Breast epithelium (tissue), 4 donors: Measurements from ENCODE around the gene DAB2IP. TPM values are rescaled to one million over a fixed set of nuclear protein-coding genes. Genes with fewer than 3 reads are reported as not detected.

Source experiments
- DNase-seq, 2 donors: peaks; one replicate each; pipeline ENCODE4 v3.0.0-alpha.2; 2019; ENCODE audit warnings: low spot score in 2 of 2
- H3K27ac ChIP-seq, 2 donors: fragments of 200-600 bp; sonication (generic) in 1 of 2; one replicate each; pipeline ENCODE4 v1.5.1; 2016 to 2019; ENCODE audit warnings: mild to moderate bottlenecking in 1 of 2
- H3K27me3 ChIP-seq, 2 donors: fragments of 200-600 bp; sonication (generic) in 1 of 2; one replicate each; pipeline versions ENCODE4 v1.5.1 to v1.6.0; 2017 to 2019; ENCODE audit warnings: control low read depth in 1 of 2, mild to moderate bottlenecking in 1 of 2
- H3K36me3 ChIP-seq: fragments of 200-600 bp; one replicate; pipeline ENCODE4 v1.5.1; 2019
- H3K4me1 ChIP-seq, 2 donors: fragments of 200-600 bp; sonication (generic); one replicate each; pipeline ENCODE4 v1.5.1; 2016 to 2019; ENCODE audit warnings: control low read depth in 1 of 2
- H3K4me3 ChIP-seq, 3 donors: fragments of 200-600 bp; sonication (generic); 1 replicate in 2 of 3; 2 replicates in 1 of 3; pipeline ENCODE4 v1.5.1; 2016 to 2019; ENCODE audit warnings: mild to moderate bottlenecking in 3 of 3, moderate library complexity in 2 of 3
- H3K9me3 ChIP-seq, 2 donors: fragments of 200-600 bp; sonication (generic) in 1 of 2; one replicate each; pipeline ENCODE4 v1.5.1; 2016 to 2019; ENCODE audit warnings: control low read depth in 1 of 2
- CTCF ChIP-seq, 3 donors: fragments of 450-650 bp; IDR thresholded peaks; one replicate each; pipeline ENCODE4 v1.5.1; 2016 to 2017; ENCODE audit warnings: antibody characterized with exemption in 3 of 3, mild to moderate bottlenecking in 3 of 3, moderate library complexity in 3 of 3
- POLR2A ChIP-seq: fragments of 450-650 bp; IDR thresholded peaks from one replicate; pipeline ENCODE4 v1.6.1; 2016; ENCODE audit warnings: antibody characterized with exemption, mild to moderate bottlenecking, moderate library complexity
- POLR2AphosphoS5 ChIP-seq, 3 donors: sonication (generic); formaldehyde crosslinking; IDR thresholded peaks; one replicate each; pipeline ENCODE4 v1.6.1; 2017; ENCODE audit warnings: antibody characterized with exemption in 3 of 3
- intact Hi-C: fragments of 100-400 bp; cut with DNase I; formaldehyde crosslinking; loops from one replicate; pipeline ENCODE4 v1.15.1; 2023; ENCODE audit warnings: low total_unique reads
- total RNA-seq, 3 donors: library from RNA; depleted of rRNA; stranded (reverse); fragments of >200 nt; gene quantifications; one replicate each; pipeline ENCODE4 v1.1.0, GENCODE V29; 2016

The DAB2IP gene
- total RNA-seq, 3 donors from 2014 or later: 16.0 to 56.0 (median 55.8) TPM

- no peak for TF ChIP-seq POLR2AphosphoS5 (IDR thresholded peaks at IDR 0.05)
- no peak for TF ChIP-seq CTCF (IDR thresholded peaks at IDR 0.05)
- no peak for TF ChIP-seq POLR2A
- Histone ChIP-seq H3K36me3 (no peaks in the 10 kb centered on the region), H3K4me1 (peaks cover 18 to 46% of the 10 kb centered on the region in 2 donors), H3K27ac (peak overlapping the region; percentile 88 to 92), H3K27me3 (no peaks in the 10 kb centered on the region), H3K4me3 (peak overlapping the region in 2 of 3 donors; percentile 52 to 64), H3K9me3 (no peaks in the 10 kb centered on the region)
- no peak for DNase-seq
- intact Hi-C loops: no loop called here
Observed at GRCh38 chr9:121745396-121745695, 93.9 kb downstream of the DAB2IP start.

GRCh38 chr9:121746411-121746810 is 95.0 kb downstream of the DAB2IP start:
- intact Hi-C loops: no loop called here
- TF ChIP-seq POLR2A: no peak
- TF ChIP-seq CTCF (IDR thresholded peaks at IDR 0.05): no peak
- TF ChIP-seq POLR2AphosphoS5 (IDR thresholded peaks at IDR 0.05): no peak
- no peaks in the 10 kb centered on the region for H3K36me3 ChIP-seq
- H3K4me1 ChIP-seq: peaks cover 17 to 47% of the 10 kb centered on the region in 2 donors
- no peak for DNase-seq
- no peaks in the 10 kb centered on the region for H3K27me3 ChIP-seq
- H3K4me3 ChIP-seq: no peak overlapping the region
- H3K27ac ChIP-seq: peak overlapping the region; percentile 88 to 92
- H3K9me3 ChIP-seq: no peaks in the 10 kb centered on the region

GRCh38 chr9:121746866-121747265 is 95.4 kb downstream of the DAB2IP start:
- peak overlapping the region; percentile 88 to 92 for H3K27ac ChIP-seq
- H3K4me3 ChIP-seq: no peak overlapping the region
- H3K27me3 ChIP-seq: no peaks in the 10 kb centered on the region
- H3K4me1 ChIP-seq: peaks cover 15 to 48% of the 10 kb centered on the region in 2 donors
- DNase-seq: no peak
- intact Hi-C loops: no loop called here
- H3K36me3 ChIP-seq: no peaks in the 10 kb centered on the region
- TF ChIP-seq CTCF (IDR thresholded peaks at IDR 0.05): no peak
- TF ChIP-seq POLR2AphosphoS5 (IDR thresholded peaks at IDR 0.05): no peak
- TF ChIP-seq POLR2A: no peak
- H3K9me3 ChIP-seq: no peaks in the 10 kb centered on the region

- no peak for TF ChIP-seq POLR2AphosphoS5 (IDR thresholded peaks at IDR 0.05)
- no peak for TF ChIP-seq CTCF (IDR thresholded peaks at IDR 0.05)
- TF ChIP-seq POLR2A: no peak
- intact Hi-C loops: no loop called here
- no peaks in the 10 kb centered on the region for H3K9me3 ChIP-seq
- H3K36me3 ChIP-seq: no peaks in the 10 kb centered on the region
- H3K4me3 ChIP-seq: no peak overlapping the region
- H3K27ac ChIP-seq: peak overlapping the region; percentile 85 to 91
- no peak for DNase-seq
- peaks cover 21 to 50% of the 10 kb centered on the region in 2 donors for H3K4me1 ChIP-seq
- no peaks in the 10 kb centered on the region for H3K27me3 ChIP-seq
Observed at GRCh38 chr9:121748074-121748473, 96.6 kb downstream of the DAB2IP start.

- peak overlapping the region; percentile 85 to 91 for H3K27ac ChIP-seq
- intact Hi-C loops: no loop called here
- TF ChIP-seq CTCF (IDR thresholded peaks at IDR 0.05) (peak in 1 of 3 donors; percentile 18), POLR2AphosphoS5 (IDR thresholded peaks at IDR 0.05) (no peak), POLR2A (no peak)
- DNase-seq: no peak
- no peaks in the 10 kb centered on the region for H3K27me3 ChIP-seq
- peaks cover 26 to 58% of the 10 kb centered on the region in 2 donors for H3K4me1 ChIP-seq
- H3K36me3 ChIP-seq: no peaks in the 10 kb centered on the region
- H3K4me3 ChIP-seq: peak overlapping the region in 1 of 3 donors; percentile 11
- no peaks in the 10 kb centered on the region for H3K9me3 ChIP-seq
Observed at GRCh38 chr9:121748727-121749423, 97.4 kb downstream of the DAB2IP start.
